Measurements from ENCODE around the gene FAM120C.

Gene FAM120C

DNA sequence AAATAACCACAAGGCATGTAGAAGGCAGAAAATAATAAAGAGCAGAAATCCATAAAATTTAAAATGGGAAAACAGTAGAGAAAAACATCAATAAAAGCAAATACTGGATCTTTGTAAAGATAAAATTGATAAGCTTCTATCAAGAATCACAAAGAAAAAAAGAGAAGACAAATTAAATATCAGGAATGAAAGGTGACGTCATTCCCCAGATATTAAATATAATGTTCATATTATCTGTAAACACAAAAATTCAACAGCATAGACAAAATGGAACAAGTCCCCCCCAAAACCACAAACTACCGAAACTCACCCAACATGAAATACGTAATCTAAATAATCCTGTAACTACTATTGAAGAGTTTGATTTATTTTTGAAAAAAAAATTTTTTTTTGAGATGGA is 30.5 kb upstream of the FAM120C start:
- H3K4me1 ChIP-seq (ENCODE audit: low read depth, poor library complexity, severe bottlenecking): no peaks in the 10 kb centered on the region
- no peak overlapping the region for H3K27ac ChIP-seq
- no peaks in the 10 kb centered on the region for H3K27me3 ChIP-seq (ENCODE audit: insufficient read depth, low read depth)
- H3K36me3 ChIP-seq (ENCODE audit: insufficient read depth): no peaks in the 10 kb centered on the region
- H3K9ac ChIP-seq: no peak overlapping the region
- H2AFZ ChIP-seq (ENCODE audit: low read depth): no peak overlapping the region
- no peak overlapping the region for H3K4me2 ChIP-seq
- no peaks in the 10 kb centered on the region for H4K20me1 ChIP-seq (ENCODE audit: insufficient read depth)
- no peak overlapping the region for H3K4me3 ChIP-seq (IDR thresholded peaks at IDR 0.05; ENCODE audit: insufficient read depth, low read depth, low read length)
- no peaks in the 10 kb centered on the region for H3K79me2 ChIP-seq (ENCODE audit: insufficient read depth, low read depth)
- TF ChIP-seq, protein P1, sequence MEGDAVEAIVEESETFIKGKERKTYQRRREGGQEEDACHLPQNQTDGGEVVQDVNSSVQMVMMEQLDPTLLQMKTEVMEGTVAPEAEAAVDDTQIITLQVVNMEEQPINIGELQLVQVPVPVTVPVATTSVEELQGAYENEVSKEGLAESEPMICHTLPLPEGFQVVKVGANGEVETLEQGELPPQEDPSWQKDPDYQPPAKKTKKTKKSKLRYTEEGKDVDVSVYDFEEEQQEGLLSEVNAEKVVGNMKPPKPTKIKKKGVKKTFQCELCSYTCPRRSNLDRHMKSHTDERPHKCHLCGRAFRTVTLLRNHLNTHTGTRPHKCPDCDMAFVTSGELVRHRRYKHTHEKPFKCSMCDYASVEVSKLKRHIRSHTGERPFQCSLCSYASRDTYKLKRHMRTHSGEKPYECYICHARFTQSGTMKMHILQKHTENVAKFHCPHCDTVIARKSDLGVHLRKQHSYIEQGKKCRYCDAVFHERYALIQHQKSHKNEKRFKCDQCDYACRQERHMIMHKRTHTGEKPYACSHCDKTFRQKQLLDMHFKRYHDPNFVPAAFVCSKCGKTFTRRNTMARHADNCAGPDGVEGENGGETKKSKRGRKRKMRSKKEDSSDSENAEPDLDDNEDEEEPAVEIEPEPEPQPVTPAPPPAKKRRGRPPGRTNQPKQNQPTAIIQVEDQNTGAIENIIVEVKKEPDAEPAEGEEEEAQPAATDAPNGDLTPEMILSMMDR (conservative IDR thresholded peaks at IDR 0.05; ENCODE audit: low read depth, low read length): no peak

DNA sequence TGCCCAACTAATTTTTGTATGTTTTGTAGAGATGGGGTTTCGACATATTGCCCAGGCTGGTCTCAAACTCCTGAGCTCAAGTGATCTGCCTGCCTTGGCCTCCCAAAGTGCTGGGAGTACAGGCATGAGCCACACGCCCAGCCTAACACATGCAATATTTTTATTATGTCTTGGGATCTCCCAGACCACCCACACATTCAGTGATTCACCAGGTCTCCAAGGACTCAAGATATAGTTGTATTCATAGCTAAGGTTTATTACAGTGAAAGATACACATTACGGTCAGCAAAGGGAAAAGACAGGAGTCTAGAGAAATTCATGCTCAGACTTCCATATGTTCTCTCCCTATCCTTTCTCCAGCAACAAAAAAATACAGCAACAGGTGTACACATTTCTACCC is 25.5 kb upstream of the FAM120C start:
- Histone ChIP-seq H3K79me2 (ENCODE audit: insufficient read depth, low read depth) (no peaks in the 10 kb centered on the region), H3K4me3 (IDR thresholded peaks at IDR 0.05; ENCODE audit: insufficient read depth, low read depth, low read length) (no peak overlapping the region), H3K27ac (no peak overlapping the region), H3K27me3 (ENCODE audit: insufficient read depth, low read depth) (no peaks in the 10 kb centered on the region), H3K4me2 (no peak overlapping the region), H4K20me1 (ENCODE audit: insufficient read depth) (no peaks in the 10 kb centered on the region), H3K36me3 (ENCODE audit: insufficient read depth) (no peaks in the 10 kb centered on the region), H3K4me1 (ENCODE audit: low read depth, poor library complexity, severe bottlenecking) (no peaks in the 10 kb centered on the region), H2AFZ (ENCODE audit: low read depth) (no peak overlapping the region), H3K9ac (no peak overlapping the region)
- TF ChIP-seq, protein P1 (conservative IDR thresholded peaks at IDR 0.05; ENCODE audit: low read depth, low read length): no peak

DNA sequence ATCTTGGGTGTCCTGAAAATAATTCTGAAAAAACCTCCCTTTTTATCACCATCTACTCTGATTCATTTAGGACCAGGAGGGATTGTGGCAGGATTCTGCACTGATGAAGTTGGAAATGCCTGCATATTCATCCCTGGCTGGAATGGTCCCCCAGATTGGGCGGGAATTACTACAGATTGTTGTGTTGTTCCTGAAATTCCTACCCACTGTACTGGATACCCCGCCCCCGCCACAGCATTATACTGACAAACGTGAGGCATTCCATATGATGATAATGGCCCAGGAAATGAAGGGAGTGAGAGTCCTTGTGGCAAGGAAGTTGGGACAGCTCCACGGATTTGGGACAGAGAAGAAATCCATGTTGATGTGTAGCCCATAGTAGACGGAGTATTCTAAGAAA is 15.2 kb upstream of the FAM120C start:
- Histone ChIP-seq H3K79me2 (ENCODE audit: insufficient read depth, low read depth) (no peaks in the 10 kb centered on the region), H4K20me1 (ENCODE audit: insufficient read depth) (no peaks in the 10 kb centered on the region), H3K4me1 (ENCODE audit: low read depth, poor library complexity, severe bottlenecking) (no peaks in the 10 kb centered on the region), H3K9ac (no peak overlapping the region), H3K27me3 (ENCODE audit: insufficient read depth, low read depth) (no peaks in the 10 kb centered on the region), H2AFZ (ENCODE audit: low read depth) (no peak overlapping the region), H3K4me3 (IDR thresholded peaks at IDR 0.05; ENCODE audit: insufficient read depth, low read depth, low read length) (no peak overlapping the region), H3K36me3 (ENCODE audit: insufficient read depth) (no peaks in the 10 kb centered on the region), H3K27ac (no peak overlapping the region), H3K4me2 (no peak overlapping the region)
- TF ChIP-seq, protein P1 (conservative IDR thresholded peaks at IDR 0.05; ENCODE audit: low read depth, low read length): no peak

DNA sequence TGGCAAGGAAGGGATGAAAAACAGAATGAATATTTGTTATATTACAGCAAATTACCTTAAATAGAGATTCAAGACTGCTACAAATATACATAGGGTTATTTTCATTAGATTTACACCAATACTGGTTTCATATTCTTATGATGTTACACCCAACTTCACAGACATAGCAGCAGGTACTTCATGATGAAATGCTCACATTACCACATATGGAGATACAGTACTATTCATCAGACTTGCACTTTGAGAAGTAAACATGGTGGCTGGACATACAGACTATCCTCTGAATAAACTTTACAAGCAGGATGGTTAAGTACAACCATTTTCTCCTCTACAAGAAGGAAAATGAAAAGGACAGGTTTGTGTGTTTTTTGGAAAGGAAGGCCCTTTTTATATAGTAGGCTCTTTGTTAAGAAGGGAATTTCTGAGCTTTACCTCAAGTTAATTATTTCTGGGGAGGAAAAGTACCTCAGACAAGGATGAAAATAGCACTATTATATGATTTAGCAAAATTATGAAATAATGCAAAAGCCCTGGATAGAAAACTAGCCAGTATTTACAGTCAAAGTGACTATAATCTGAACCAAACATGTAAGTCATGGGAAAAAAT is 12.0 kb upstream of the FAM120C start:
- H3K4me3 ChIP-seq (IDR thresholded peaks at IDR 0.05; ENCODE audit: insufficient read depth, low read depth, low read length): no peak overlapping the region
- no peak overlapping the region for H3K9ac ChIP-seq
- no peak overlapping the region for H3K4me2 ChIP-seq
- no peak overlapping the region for H2AFZ ChIP-seq (ENCODE audit: low read depth)
- no peaks in the 10 kb centered on the region for H3K27me3 ChIP-seq (ENCODE audit: insufficient read depth, low read depth)
- TF ChIP-seq, protein P1 (conservative IDR thresholded peaks at IDR 0.05; ENCODE audit: low read depth, low read length): no peak
- H3K4me1 ChIP-seq (ENCODE audit: low read depth, poor library complexity, severe bottlenecking): no peaks in the 10 kb centered on the region
- no peaks in the 10 kb centered on the region for H3K36me3 ChIP-seq (ENCODE audit: insufficient read depth)
- no peaks in the 10 kb centered on the region for H4K20me1 ChIP-seq (ENCODE audit: insufficient read depth)
- H3K27ac ChIP-seq: no peak overlapping the region
- no peaks in the 10 kb centered on the region for H3K79me2 ChIP-seq (ENCODE audit: insufficient read depth, low read depth)

All from KMS-11 (cell line).